Measurements from ENCODE around the gene ARL6IP5. TPM values are rescaled to one million over a fixed set of nuclear protein-coding genes. Genes with fewer than 3 reads are reported as not detected.

The ARL6IP5 gene
- total RNA-seq, 1 experiment from 2014 or later: 41.5 TPM

GRCh38 chr3:69063636-69064035, 21.1 kb upstream of the ARL6IP5 start:
- no peaks in the 10 kb centered on the region for H3K9me3 ChIP-seq (ENCODE audit: control insufficient read depth, insufficient read depth, low read depth, low read length)
- intact Hi-C loops (cut with micrococcal nuclease; ENCODE audit: unreplicated experiment): no loop called here
- no peak for DNase-seq (ENCODE audit: low read depth, low spot score)
- no peaks in the 10 kb centered on the region for H3K4me1 ChIP-seq (ENCODE audit: control insufficient read depth, insufficient read depth, low read length)
- H3K27ac ChIP-seq (ENCODE audit: low read length): no peak overlapping the region
- ChIA-PET POLR2A (no interaction called here), CTCF (no interaction called here)
- TF ChIP-seq REST (IDR thresholded peaks at IDR 0.05; ENCODE audit: insufficient read depth in 1 of 2, low read depth in 2 of 2, low read length in 1 of 2) (no peak), POLR2AphosphoS5 (IDR thresholded peaks at IDR 0.05; ENCODE audit: low read depth, low read length) (no peak), CTCF (IDR thresholded peaks at IDR 0.05) (no peak), SIN3A (IDR thresholded peaks at IDR 0.05; ENCODE audit: borderline replicate concordance, insufficient read depth, low read depth, low read length) (no peak), TCF7L2 (IDR thresholded peaks at IDR 0.05; ENCODE audit: low read depth, low read length) (no peak)
- ATAC-seq: no peak
- H3K27me3 ChIP-seq (ENCODE audit: control insufficient read depth, insufficient read depth, low read length): no peaks in the 10 kb centered on the region
- H3K36me3 ChIP-seq (ENCODE audit: control insufficient read depth, insufficient read depth, low read length): peaks cover 6% of the 10 kb centered on the region
- in situ Hi-C loops (cut with HindIII; ENCODE audit: low pct_unique_long_range_greater_than_20kb, low sequenced_read_pairs): no loop called here
- BruUV-seq (replicated peaks): no TSS peak
- no peak overlapping the region for H3K4me3 ChIP-seq (ENCODE audit: low read depth in 2 of 2, low read length in 2 of 2)

GRCh38 chr3:69065318-69065964, 19.3 kb upstream of the ARL6IP5 start:
- Histone ChIP-seq H3K4me3 (ENCODE audit: low read depth in 2 of 2, low read length in 2 of 2) (no peak overlapping the region), H3K27ac (ENCODE audit: low read length) (no peak overlapping the region), H3K36me3 (ENCODE audit: control insufficient read depth, insufficient read depth, low read length) (peaks cover 6% of the 10 kb centered on the region), H3K9me3 (ENCODE audit: control insufficient read depth, insufficient read depth, low read depth, low read length) (no peaks in the 10 kb centered on the region), H3K27me3 (ENCODE audit: control insufficient read depth, insufficient read depth, low read length) (no peaks in the 10 kb centered on the region), H3K4me1 (ENCODE audit: control insufficient read depth, insufficient read depth, low read length) (no peaks in the 10 kb centered on the region)
- ATAC-seq: no peak
- ChIA-PET POLR2A (no interaction called here), CTCF (no interaction called here)
- no peak for DNase-seq (ENCODE audit: low read depth, low spot score)
- intact Hi-C loops (cut with micrococcal nuclease; ENCODE audit: unreplicated experiment): no loop called here
- BruUV-seq (replicated peaks): no TSS peak
- in situ Hi-C loops (cut with HindIII; ENCODE audit: low pct_unique_long_range_greater_than_20kb, low sequenced_read_pairs): no loop called here
- no peak for TF ChIP-seq TCF7L2 (IDR thresholded peaks at IDR 0.05; ENCODE audit: low read depth, low read length)
- TF ChIP-seq SIN3A (IDR thresholded peaks at IDR 0.05; ENCODE audit: borderline replicate concordance, insufficient read depth, low read depth, low read length): no peak
- TF ChIP-seq REST (IDR thresholded peaks at IDR 0.05; ENCODE audit: insufficient read depth in 1 of 2, low read depth in 2 of 2, low read length in 1 of 2): no peak
- TF ChIP-seq POLR2AphosphoS5 (IDR thresholded peaks at IDR 0.05; ENCODE audit: low read depth, low read length): no peak
- TF ChIP-seq CTCF (IDR thresholded peaks at IDR 0.05): no peak

Measured in Panc1 (cell line).